ENCODE measurements around the gene ATF7. TPM values are rescaled to one million over a fixed set of nuclear protein-coding genes. Genes with fewer than 3 reads are reported as not detected.

The ATF7 gene
- total and polyA plus RNA-seq, 2 of the 13 experiments (the other 11 are each of a cell fraction or from before 2014, with no cell fraction given), result 9.6 to 16.2 TPM

DNA sequence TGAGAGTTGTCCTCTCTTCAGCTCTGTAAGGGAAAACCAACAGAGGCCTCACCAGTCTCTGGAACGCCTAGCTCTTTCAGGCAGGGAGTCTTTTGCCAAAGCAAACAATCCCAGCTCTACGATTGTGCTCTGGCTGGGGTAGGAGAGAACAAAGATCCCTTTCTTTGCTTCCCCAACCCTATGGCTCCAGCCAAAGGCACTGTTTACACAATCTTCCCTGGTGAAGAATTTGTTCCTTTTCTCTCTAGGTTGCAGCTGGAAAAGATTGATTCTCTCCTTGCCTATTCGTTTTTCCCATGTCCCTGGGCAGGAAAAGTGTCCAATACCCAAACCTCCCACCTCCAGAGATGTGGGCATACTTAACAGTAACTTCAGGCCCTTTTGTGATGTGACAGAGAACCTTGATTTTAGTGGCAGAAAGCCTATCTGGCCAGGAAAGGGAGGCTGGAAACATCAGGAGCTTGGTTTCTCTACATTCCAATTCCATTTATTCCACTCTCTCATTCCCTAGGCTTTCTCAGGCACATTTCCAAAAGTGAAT, 32.9 kb upstream of the ATF7 start (continued):
- TF ChIP-seq ZNF772 (CRISPR knock-in tag; IDR thresholded peaks at IDR 0.05), result no peak; the same call in 1 of the 2 replicates
- peak; percentile 43 for TF ChIP-seq XRCC5 (optimal IDR thresholded peaks at IDR 0.05; ENCODE audit: low read length)
- no peak for TF ChIP-seq NCOA5 (CRISPR knock-in tag; IDR thresholded peaks at IDR 0.05)
- peak; percentile 61 for TF ChIP-seq THAP11 (CRISPR knock-in tag; IDR thresholded peaks at IDR 0.05)
- TF ChIP-seq, protein P1, sequence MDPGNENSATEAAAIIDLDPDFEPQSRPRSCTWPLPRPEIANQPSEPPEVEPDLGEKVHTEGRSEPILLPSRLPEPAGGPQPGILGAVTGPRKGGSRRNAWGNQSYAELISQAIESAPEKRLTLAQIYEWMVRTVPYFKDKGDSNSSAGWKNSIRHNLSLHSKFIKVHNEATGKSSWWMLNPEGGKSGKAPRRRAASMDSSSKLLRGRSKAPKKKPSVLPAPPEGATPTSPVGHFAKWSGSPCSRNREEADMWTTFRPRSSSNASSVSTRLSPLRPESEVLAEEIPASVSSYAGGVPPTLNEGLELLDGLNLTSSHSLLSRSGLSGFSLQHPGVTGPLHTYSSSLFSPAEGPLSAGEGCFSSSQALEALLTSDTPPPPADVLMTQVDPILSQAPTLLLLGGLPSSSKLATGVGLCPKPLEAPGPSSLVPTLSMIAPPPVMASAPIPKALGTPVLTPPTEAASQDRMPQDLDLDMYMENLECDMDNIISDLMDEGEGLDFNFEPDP (CRISPR knock-in tag; conservative IDR thresholded peaks at IDR 0.05), result no peak
- no peak for TF ChIP-seq MATR3 (CRISPR knock-in tag; IDR thresholded peaks at IDR 0.05)
- no peak for TF ChIP-seq ZNF713 (CRISPR knock-in tag; IDR thresholded peaks at IDR 0.05)
- no peak for TF ChIP-seq ZNF616 (CRISPR knock-in tag; IDR thresholded peaks at IDR 0.05; ENCODE audit: low read depth)
- TF ChIP-seq, protein P2, sequence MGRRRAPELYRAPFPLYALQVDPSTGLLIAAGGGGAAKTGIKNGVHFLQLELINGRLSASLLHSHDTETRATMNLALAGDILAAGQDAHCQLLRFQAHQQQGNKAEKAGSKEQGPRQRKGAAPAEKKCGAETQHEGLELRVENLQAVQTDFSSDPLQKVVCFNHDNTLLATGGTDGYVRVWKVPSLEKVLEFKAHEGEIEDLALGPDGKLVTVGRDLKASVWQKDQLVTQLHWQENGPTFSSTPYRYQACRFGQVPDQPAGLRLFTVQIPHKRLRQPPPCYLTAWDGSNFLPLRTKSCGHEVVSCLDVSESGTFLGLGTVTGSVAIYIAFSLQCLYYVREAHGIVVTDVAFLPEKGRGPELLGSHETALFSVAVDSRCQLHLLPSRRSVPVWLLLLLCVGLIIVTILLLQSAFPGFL (CRISPR knock-in tag; IDR thresholded peaks at IDR 0.05), result no peak
- no peak for TF ChIP-seq RBFOX2 (IDR thresholded peaks at IDR 0.05; ENCODE audit: low read depth, low read length)
- no peak for TF ChIP-seq SUZ12 (IDR thresholded peaks at IDR 0.05; ENCODE audit: low read depth, low read length)
- TF ChIP-seq SP1 (IDR thresholded peaks at IDR 0.05), result no peak
- no peak for TF ChIP-seq SP1 (CRISPR knock-in tag; IDR thresholded peaks at IDR 0.05)
- TF ChIP-seq ZNF17 (CRISPR knock-in tag; IDR thresholded peaks at IDR 0.05), result no peak
- TF ChIP-seq ZNF607 (CRISPR knock-in tag; IDR thresholded peaks at IDR 0.05; ENCODE audit: borderline replicate concordance), result no peak
- TF ChIP-seq, protein P3, sequence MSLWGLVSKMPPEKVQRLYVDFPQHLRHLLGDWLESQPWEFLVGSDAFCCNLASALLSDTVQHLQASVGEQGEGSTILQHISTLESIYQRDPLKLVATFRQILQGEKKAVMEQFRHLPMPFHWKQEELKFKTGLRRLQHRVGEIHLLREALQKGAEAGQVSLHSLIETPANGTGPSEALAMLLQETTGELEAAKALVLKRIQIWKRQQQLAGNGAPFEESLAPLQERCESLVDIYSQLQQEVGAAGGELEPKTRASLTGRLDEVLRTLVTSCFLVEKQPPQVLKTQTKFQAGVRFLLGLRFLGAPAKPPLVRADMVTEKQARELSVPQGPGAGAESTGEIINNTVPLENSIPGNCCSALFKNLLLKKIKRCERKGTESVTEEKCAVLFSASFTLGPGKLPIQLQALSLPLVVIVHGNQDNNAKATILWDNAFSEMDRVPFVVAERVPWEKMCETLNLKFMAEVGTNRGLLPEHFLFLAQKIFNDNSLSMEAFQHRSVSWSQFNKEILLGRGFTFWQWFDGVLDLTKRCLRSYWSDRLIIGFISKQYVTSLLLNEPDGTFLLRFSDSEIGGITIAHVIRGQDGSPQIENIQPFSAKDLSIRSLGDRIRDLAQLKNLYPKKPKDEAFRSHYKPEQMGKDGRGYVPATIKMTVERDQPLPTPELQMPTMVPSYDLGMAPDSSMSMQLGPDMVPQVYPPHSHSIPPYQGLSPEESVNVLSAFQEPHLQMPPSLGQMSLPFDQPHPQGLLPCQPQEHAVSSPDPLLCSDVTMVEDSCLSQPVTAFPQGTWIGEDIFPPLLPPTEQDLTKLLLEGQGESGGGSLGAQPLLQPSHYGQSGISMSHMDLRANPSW (CRISPR knock-in tag; IDR thresholded peaks at IDR 0.05; ENCODE audit: borderline replicate concordance), result no peak
- TF ChIP-seq, protein P4, sequence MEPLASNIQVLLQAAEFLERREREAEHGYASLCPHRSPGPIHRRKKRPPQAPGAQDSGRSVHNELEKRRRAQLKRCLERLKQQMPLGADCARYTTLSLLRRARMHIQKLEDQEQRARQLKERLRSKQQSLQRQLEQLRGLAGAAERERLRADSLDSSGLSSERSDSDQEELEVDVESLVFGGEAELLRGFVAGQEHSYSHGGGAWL (CRISPR knock-in tag; IDR thresholded peaks at IDR 0.05), result no peak
- TF ChIP-seq ZNF20 (CRISPR knock-in tag; IDR thresholded peaks at IDR 0.05), result no peak
- TF ChIP-seq YEATS2 (CRISPR knock-in tag; IDR thresholded peaks at IDR 0.05; ENCODE audit: borderline replicate concordance), result peak; percentile 43; the same call in 1 of the 2 replicates
- TF ChIP-seq RARA (CRISPR knock-in tag; IDR thresholded peaks at IDR 0.05), result no peak; the same call in 1 of the 2 replicates
- no peak for TF ChIP-seq REPIN1 (CRISPR knock-in tag; IDR thresholded peaks at IDR 0.05; ENCODE audit: borderline replicate concordance, low read depth)
- no peak for TF ChIP-seq ZFP36L2 (CRISPR knock-in tag; IDR thresholded peaks at IDR 0.05)
- no peak for TF ChIP-seq ZSCAN21 (CRISPR knock-in tag; IDR thresholded peaks at IDR 0.05; ENCODE audit: borderline replicate concordance)
- TF ChIP-seq ZNF766 (CRISPR knock-in tag; IDR thresholded peaks at IDR 0.05; ENCODE audit: borderline replicate concordance), result no peak
- TF ChIP-seq CEBPG (CRISPR knock-in tag; IDR thresholded peaks at IDR 0.05), result peak; percentile 81
- peak; percentile 89 for TF ChIP-seq GFI1 (CRISPR knock-in tag; IDR thresholded peaks at IDR 0.05; ENCODE audit: borderline replicate concordance)
- TF ChIP-seq, protein P5, sequence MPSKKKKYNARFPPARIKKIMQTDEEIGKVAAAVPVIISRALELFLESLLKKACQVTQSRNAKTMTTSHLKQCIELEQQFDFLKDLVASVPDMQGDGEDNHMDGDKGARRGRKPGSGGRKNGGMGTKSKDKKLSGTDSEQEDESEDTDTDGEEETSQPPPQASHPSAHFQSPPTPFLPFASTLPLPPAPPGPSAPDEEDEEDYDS (CRISPR knock-in tag; IDR thresholded peaks at IDR 0.05), result peak; percentile 31; the same call in 1 of the 2 replicates
- TF ChIP-seq FOXK2 (IDR thresholded peaks at IDR 0.05), result no peak

Data from HepG2 (cell line).